Measurements from ENCODE around the gene LRRFIP1.
A peak's percentile ranks its signal among the peaks of the same experiment; 100 is the strongest.

LRRFIP1 gene

GRCh38 chr2:237731663-237732062, 104.3 kb downstream of the LRRFIP1 start:
- peaks cover 46% of the 10 kb centered on the region for H3K4me1 Mint-ChIP-seq
- H3K27me3 Mint-ChIP-seq (ENCODE audit: low read depth) = no peaks in the 10 kb centered on the region
- no peak overlapping the region for H3K4me3 Mint-ChIP-seq
- no peaks in the 10 kb centered on the region for H3K9me3 Mint-ChIP-seq
- H3K27ac Mint-ChIP-seq = no peak overlapping the region
- no peak for TF ChIP-seq CTCF (IDR thresholded peaks at IDR 0.05; ENCODE audit: unreplicated experiment in 3 of 3)
- H3K36me3 Mint-ChIP-seq (ENCODE audit: low read depth) = peaks cover 9% of the 10 kb centered on the region

GRCh38 chr2:237732070-237732469, 104.7 kb downstream of the LRRFIP1 start:
- Mint-ChIP-seq H3K4me3 (peak overlapping the region in 1 of 3 experiments; percentile 1), H3K9me3 (no peaks in the 10 kb centered on the region), H3K27me3 (ENCODE audit: low read depth) (no peaks in the 10 kb centered on the region), H3K27ac (peak overlapping the region; percentile 5 to 55 (median 54)), H3K36me3 (ENCODE audit: low read depth) (peaks cover 9% of the 10 kb centered on the region), H3K4me1 (peaks cover 44% of the 10 kb centered on the region)
- TF ChIP-seq CTCF (IDR thresholded peaks at IDR 0.05; ENCODE audit: unreplicated experiment in 3 of 3) = no peak

GRCh38 chr2:237732790-237733381, 105.5 kb downstream of the LRRFIP1 start:
- H3K27me3 Mint-ChIP-seq (ENCODE audit: low read depth) = no peaks in the 10 kb centered on the region
- H3K4me3 Mint-ChIP-seq = peak overlapping the region in 1 of 3 experiments; percentile 40

GRCh38 chr2:237733677-237734300, 106.4 kb downstream of the LRRFIP1 start:
- Mint-ChIP-seq H3K4me1 (peaks cover 41% of the 10 kb centered on the region), H3K36me3 (ENCODE audit: low read depth) (peaks cover 9% of the 10 kb centered on the region), H3K4me3 (peak overlapping the region in 1 of 3 experiments; percentile 9), H3K27ac (peak overlapping the region; percentile 38 to 73 (median 43)), H3K9me3 (no peaks in the 10 kb centered on the region), H3K27me3 (ENCODE audit: low read depth) (no peaks in the 10 kb centered on the region)
- TF ChIP-seq CTCF (IDR thresholded peaks at IDR 0.05; ENCODE audit: unreplicated experiment in 3 of 3) = no peak

More at GRCh38 chr2:237732790-237733381, 105.5 kb downstream of the LRRFIP1 start:
- Mint-ChIP-seq H3K4me1 (peaks cover 42% of the 10 kb centered on the region), H3K36me3 (ENCODE audit: low read depth) (peaks cover 9% of the 10 kb centered on the region), H3K9me3 (no peaks in the 10 kb centered on the region), H3K27ac (peak overlapping the region; percentile 38 to 73 (median 43))
- no peak for TF ChIP-seq CTCF (IDR thresholded peaks at IDR 0.05; ENCODE audit: unreplicated experiment in 3 of 3)

GRCh38 chr2:237734905-237735623, 107.7 kb downstream of the LRRFIP1 start:
- Mint-ChIP-seq H3K4me3 (no peak overlapping the region), H3K27ac (peak overlapping the region in 2 of 3 experiments; percentile 12 to 36), H3K9me3 (no peaks in the 10 kb centered on the region), H3K36me3 (ENCODE audit: low read depth) (peaks cover 6% of the 10 kb centered on the region), H3K4me1 (peaks cover 51% of the 10 kb centered on the region), H3K27me3 (ENCODE audit: low read depth) (no peaks in the 10 kb centered on the region)
- TF ChIP-seq CTCF (IDR thresholded peaks at IDR 0.05; ENCODE audit: unreplicated experiment in 3 of 3) = no peak
